ENCODE results near the gene VWC2. TPM values are rescaled to one million over a fixed set of nuclear protein-coding genes. Genes with fewer than 3 reads are reported as not detected.

VWC2 gene
- total RNA-seq, 1 experiment from 2014 or later: not detected

- Mint-ChIP-seq H3K4me1 (ENCODE audit: low read depth, unreplicated experiment) (no peaks in the 10 kb centered on the region), H3K36me3 (ENCODE audit: insufficient read depth, unreplicated experiment) (no peaks in the 10 kb centered on the region), H3K9me3 (ENCODE audit: unreplicated experiment) (no peaks in the 10 kb centered on the region), H3K27me3 (ENCODE audit: insufficient read depth, unreplicated experiment) (no peaks in the 10 kb centered on the region), H3K4me3 (ENCODE audit: unreplicated experiment) (no peak overlapping the region), H3K27ac (ENCODE audit: unreplicated experiment) (no peak overlapping the region)
- BruUV-seq (replicated peaks): no TSS peak
- POLR2A ChIA-PET: no interaction called here
- CTCF ChIA-PET: no interaction called here
- TF ChIP-seq CTCF (IDR thresholded peaks at IDR 0.05; ENCODE audit: insufficient read depth in 1 of 2, low read depth in 1 of 2, low read length in 1 of 2, severe bottlenecking in 1 of 2, unreplicated experiment in 1 of 2): no peak
- DNase-seq: no peak
- no peaks in the 10 kb centered on the region for H3K27me3 ChIP-seq (replicated peaks; ENCODE audit: control insufficient read depth, insufficient read depth, low read length)
- no peak overlapping the region for H3K4me3 ChIP-seq (ENCODE audit: low read depth, low read length)
- no peaks in the 10 kb centered on the region for H3K4me1 ChIP-seq
- H3K9me3 ChIP-seq: no peaks in the 10 kb centered on the region
- intact Hi-C loops (cut with micrococcal nuclease; ENCODE audit: unreplicated experiment): no loop called here
- H3K36me3 ChIP-seq (ENCODE audit: control insufficient read depth, insufficient read depth, low read length): no peaks in the 10 kb centered on the region
Measured at GRCh38 chr7:49911909-49912308, 138.5 kb downstream of the VWC2 start.

- CTCF ChIA-PET: no interaction called here
- no peaks in the 10 kb centered on the region for H3K27me3 ChIP-seq (replicated peaks; ENCODE audit: control insufficient read depth, insufficient read depth, low read length)
- Mint-ChIP-seq H3K27me3 (ENCODE audit: insufficient read depth, unreplicated experiment) (peaks cover 3% of the 10 kb centered on the region), H3K9me3 (ENCODE audit: unreplicated experiment) (peaks cover 13% of the 10 kb centered on the region), H3K27ac (ENCODE audit: unreplicated experiment) (no peak overlapping the region), H3K36me3 (ENCODE audit: insufficient read depth, unreplicated experiment) (no peaks in the 10 kb centered on the region), H3K4me3 (ENCODE audit: unreplicated experiment) (no peak overlapping the region), H3K4me1 (ENCODE audit: low read depth, unreplicated experiment) (no peaks in the 10 kb centered on the region)
- POLR2A ChIA-PET: no interaction called here
- H3K4me1 ChIP-seq: no peaks in the 10 kb centered on the region
- intact Hi-C loops (cut with micrococcal nuclease; ENCODE audit: unreplicated experiment): no loop called here
- H3K4me3 ChIP-seq (ENCODE audit: low read depth, low read length): no peak overlapping the region
- H3K36me3 ChIP-seq (ENCODE audit: control insufficient read depth, insufficient read depth, low read length): no peaks in the 10 kb centered on the region
- no TSS peak for BruUV-seq (replicated peaks)
- H3K9me3 ChIP-seq: no peaks in the 10 kb centered on the region
- TF ChIP-seq CTCF (IDR thresholded peaks at IDR 0.05; ENCODE audit: insufficient read depth in 1 of 2, low read depth in 1 of 2, low read length in 1 of 2, severe bottlenecking in 1 of 2, unreplicated experiment in 1 of 2): no peak
- no peak for DNase-seq
Measured at GRCh38 chr7:49926720-49927119, 153.3 kb downstream of the VWC2 start.

DNA sequence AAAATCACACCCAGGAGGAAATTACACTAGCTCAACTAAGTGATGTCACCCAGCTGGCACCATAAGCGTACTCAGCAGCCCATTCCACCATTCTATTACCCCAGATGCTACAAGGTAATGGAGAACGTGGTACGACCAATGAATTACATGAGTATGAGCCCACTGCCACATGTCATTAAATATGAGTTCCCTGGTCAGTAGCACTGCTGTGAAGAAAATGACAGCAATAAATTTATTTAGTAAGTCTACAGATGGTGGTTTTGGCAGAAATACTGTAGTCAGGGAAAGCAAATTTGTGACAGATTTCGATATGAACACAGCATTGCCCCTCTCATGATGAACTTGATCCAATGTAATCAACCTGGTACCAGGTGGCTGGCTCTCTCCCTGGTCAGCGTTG, 154.2 kb downstream of the VWC2 start:
- peaks cover 14% of the 10 kb centered on the region for H3K9me3 Mint-ChIP-seq (ENCODE audit: unreplicated experiment)
- no TSS peak for BruUV-seq (replicated peaks)
- no peak for TF ChIP-seq CTCF (IDR thresholded peaks at IDR 0.05; ENCODE audit: insufficient read depth in 1 of 2, low read depth in 1 of 2, low read length in 1 of 2, severe bottlenecking in 1 of 2, unreplicated experiment in 1 of 2)
- Histone ChIP-seq H3K27me3 (replicated peaks; ENCODE audit: control insufficient read depth, insufficient read depth, low read length) (no peaks in the 10 kb centered on the region), H3K36me3 (ENCODE audit: control insufficient read depth, insufficient read depth, low read length) (no peaks in the 10 kb centered on the region), H3K4me1 (no peaks in the 10 kb centered on the region), H3K4me3 (ENCODE audit: low read depth, low read length) (no peak overlapping the region), H3K9me3 (no peaks in the 10 kb centered on the region)
- H3K27ac Mint-ChIP-seq (ENCODE audit: unreplicated experiment): no peak overlapping the region
- H3K4me3 Mint-ChIP-seq (ENCODE audit: unreplicated experiment): no peak overlapping the region
- no peaks in the 10 kb centered on the region for H3K36me3 Mint-ChIP-seq (ENCODE audit: insufficient read depth, unreplicated experiment)
- intact Hi-C loops (cut with micrococcal nuclease; ENCODE audit: unreplicated experiment): no loop called here
- CTCF ChIA-PET: no interaction called here
- peaks cover 3% of the 10 kb centered on the region for H3K27me3 Mint-ChIP-seq (ENCODE audit: insufficient read depth, unreplicated experiment)
- no peaks in the 10 kb centered on the region for H3K4me1 Mint-ChIP-seq (ENCODE audit: low read depth, unreplicated experiment)
- POLR2A ChIA-PET: no interaction called here
- no peak for DNase-seq
